ENCODE measurements around the gene LMTK3.

Gene LMTK3

DNA sequence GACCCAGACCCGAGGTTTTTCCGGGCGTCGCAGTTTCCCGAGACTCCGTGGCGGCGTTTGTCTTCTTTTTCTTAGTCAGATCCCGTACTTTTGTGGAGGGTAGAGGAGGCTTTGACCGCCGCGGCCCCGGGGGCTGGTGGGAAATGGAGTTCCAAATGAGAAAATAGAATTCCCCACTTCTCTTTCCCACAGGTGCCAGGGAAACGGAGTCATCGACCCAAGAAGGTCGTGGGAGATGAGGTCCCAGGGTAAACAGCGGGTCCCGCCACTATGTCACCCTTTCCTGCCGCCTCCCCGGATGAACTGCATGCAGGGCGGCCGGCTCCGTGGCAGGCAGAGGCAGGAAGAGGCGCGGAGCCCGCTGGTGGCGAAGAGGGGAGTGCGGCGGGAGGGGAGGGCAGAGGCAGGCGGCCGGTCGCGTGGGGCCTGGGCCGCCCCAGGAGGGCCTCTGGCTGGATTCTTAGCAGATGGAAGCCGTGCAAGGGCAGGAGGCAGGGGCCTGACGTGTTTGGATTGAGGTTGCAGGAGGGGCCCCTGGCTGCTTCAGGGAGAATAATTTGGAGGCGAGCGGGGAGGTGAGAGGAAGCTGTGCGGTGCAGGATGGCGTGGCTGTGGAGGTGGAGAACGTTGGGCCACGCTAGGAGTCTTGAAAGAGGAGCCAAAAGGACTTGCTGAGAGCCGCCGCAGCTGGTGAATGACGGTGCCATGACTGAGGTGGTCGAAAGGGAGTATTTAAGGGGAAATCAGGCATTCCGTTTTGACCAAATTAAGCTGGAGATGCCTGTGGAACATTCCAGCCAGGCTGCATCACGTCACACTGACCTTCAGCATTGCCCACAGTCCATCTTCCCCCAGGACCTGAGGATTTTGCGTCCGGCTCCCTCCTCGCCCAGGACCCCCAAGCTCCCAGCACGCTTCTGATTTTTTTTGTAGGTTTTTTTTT, 30.8 kb downstream of the LMTK3 start:
- Mint-ChIP-seq H3K4me1 (ENCODE audit: low read depth) (peaks cover 23% of the 10 kb centered on the region), H3K27ac (peak overlapping the region; percentile 76), H3K27me3 (peaks cover 27% of the 10 kb centered on the region), H3K36me3 (ENCODE audit: low read depth) (peaks cover 41% of the 10 kb centered on the region), H3K4me3 (peak overlapping the region; percentile 80), H3K9me3 (no peaks in the 10 kb centered on the region)
- intact Hi-C loops (cut with micrococcal nuclease) = no loop called here

DNA sequence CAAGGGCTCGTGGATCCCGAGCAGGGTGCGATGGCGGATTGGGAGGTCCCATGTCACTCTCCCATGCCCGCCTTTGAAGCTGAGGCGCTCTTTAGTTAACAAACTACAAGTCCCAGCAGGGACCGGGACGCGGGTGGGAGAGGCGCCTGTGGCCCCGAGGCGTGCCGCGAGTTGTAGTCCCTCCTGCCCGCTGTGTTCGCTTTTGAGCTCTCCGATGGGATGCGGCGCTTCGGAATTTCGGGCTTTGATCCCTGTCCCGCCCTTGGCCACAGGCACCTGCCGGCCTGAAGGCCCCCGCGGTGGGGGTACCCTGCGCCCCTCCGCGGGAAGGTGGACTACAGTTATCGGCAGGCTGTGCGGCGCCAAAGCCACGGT, 31.5 kb downstream of the LMTK3 start:
- Mint-ChIP-seq H3K4me3 (peak overlapping the region; percentile 80), H3K36me3 (ENCODE audit: low read depth) (peaks cover 48% of the 10 kb centered on the region), H3K4me1 (ENCODE audit: low read depth) (peaks cover 23% of the 10 kb centered on the region), H3K27ac (peak overlapping the region; percentile 76), H3K9me3 (no peaks in the 10 kb centered on the region), H3K27me3 (peaks cover 26% of the 10 kb centered on the region)
- intact Hi-C loops (cut with micrococcal nuclease) = no loop called here

DNA sequence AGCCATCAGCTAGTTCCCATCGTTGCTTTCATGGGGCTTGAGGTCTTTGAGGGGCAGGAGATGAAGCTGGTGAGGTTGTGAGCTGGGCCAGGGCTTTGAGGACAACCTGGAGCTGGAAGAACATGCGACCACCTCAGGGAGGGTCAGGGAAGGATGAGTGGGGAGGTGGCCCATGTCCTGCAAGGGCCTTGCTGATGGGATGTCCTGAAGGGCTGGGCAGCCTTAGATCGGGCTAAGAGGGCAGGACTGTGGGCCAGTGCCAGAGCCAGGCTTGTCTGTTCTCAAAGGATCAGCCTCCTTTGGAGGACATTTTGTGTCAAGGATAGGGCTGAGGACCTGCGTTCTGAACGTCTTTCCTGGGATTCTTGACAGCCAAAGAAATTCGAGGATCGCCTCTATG, 31.9 kb downstream of the LMTK3 start:
- Mint-ChIP-seq H3K9me3 (no peaks in the 10 kb centered on the region), H3K4me3 (no peak overlapping the region), H3K27me3 (peaks cover 24% of the 10 kb centered on the region), H3K36me3 (ENCODE audit: low read depth) (peaks cover 53% of the 10 kb centered on the region), H3K27ac (peak overlapping the region; percentile 76), H3K4me1 (ENCODE audit: low read depth) (peaks cover 23% of the 10 kb centered on the region)
- intact Hi-C loops (cut with micrococcal nuclease) = no loop called here

DNA sequence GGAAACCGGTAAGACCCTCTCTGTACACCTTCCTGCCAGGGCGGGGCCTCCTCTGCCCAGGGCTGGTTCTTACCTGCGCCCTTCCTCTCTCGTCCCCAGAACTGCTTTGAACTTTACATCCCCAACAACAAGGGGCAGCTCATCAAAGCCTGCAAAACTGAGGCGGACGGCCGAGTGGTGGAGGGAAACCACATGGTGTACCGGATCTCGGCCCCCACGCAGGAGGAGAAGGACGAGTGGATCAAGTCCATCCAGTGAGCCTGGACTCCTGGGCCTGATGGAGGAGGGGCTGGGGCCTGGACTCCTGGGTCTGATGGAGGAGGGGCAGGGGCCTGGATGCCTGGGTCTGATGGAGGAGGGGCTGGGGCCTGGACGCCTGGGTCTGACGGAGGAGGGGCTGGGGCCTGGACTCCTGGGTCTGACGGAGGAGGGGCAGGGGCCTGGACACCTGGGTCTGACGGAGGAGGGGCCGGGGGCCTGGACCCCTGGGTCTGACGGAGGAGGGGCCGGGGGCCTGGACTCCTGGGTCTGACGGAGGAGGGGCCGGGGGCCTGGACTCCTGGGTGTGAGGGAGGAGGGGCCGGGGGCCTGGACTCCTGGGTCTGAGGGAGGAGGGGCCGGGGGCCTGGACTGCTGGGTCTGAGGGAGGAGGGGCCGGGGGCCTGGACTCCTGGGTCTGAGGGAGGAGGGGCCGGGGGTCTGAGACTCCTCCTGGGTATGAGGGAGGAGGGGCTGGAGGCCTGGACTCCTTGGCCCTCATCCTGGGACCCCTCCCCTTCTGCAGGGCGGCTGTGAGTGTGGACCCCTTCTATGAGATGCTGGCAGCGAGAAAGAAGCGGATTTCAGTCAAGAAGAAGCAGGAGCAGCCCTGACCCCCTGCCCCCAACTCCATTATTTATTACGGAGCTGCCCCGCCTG, 33.0 kb downstream of the LMTK3 start:
- Mint-ChIP-seq H3K27me3 (peaks cover 19% of the 10 kb centered on the region), H3K36me3 (ENCODE audit: low read depth) (peaks cover 64% of the 10 kb centered on the region), H3K4me3 (no peak overlapping the region), H3K27ac (no peak overlapping the region), H3K9me3 (no peaks in the 10 kb centered on the region), H3K4me1 (ENCODE audit: low read depth) (peaks cover 31% of the 10 kb centered on the region)
- intact Hi-C loops (cut with micrococcal nuclease) = no loop called here

GRCh38 chr19:48477698-48478338, 33.8 kb downstream of the LMTK3 start:
- intact Hi-C loops (cut with micrococcal nuclease) = no loop called here
- Mint-ChIP-seq H3K27ac (no peak overlapping the region), H3K36me3 (ENCODE audit: low read depth) (peaks cover 71% of the 10 kb centered on the region), H3K27me3 (peaks cover 16% of the 10 kb centered on the region), H3K4me3 (no peak overlapping the region), H3K9me3 (no peaks in the 10 kb centered on the region), H3K4me1 (ENCODE audit: low read depth) (peaks cover 39% of the 10 kb centered on the region)

GRCh38 chr19:48477067-48477685, 34.5 kb downstream of the LMTK3 start:
- Mint-ChIP-seq H3K27ac (no peak overlapping the region), H3K4me1 (ENCODE audit: low read depth) (peaks cover 45% of the 10 kb centered on the region), H3K9me3 (no peaks in the 10 kb centered on the region), H3K36me3 (ENCODE audit: low read depth) (peaks cover 78% of the 10 kb centered on the region), H3K4me3 (no peak overlapping the region), H3K27me3 (peaks cover 16% of the 10 kb centered on the region)
- intact Hi-C loops (cut with micrococcal nuclease) = no loop called here

DNA sequence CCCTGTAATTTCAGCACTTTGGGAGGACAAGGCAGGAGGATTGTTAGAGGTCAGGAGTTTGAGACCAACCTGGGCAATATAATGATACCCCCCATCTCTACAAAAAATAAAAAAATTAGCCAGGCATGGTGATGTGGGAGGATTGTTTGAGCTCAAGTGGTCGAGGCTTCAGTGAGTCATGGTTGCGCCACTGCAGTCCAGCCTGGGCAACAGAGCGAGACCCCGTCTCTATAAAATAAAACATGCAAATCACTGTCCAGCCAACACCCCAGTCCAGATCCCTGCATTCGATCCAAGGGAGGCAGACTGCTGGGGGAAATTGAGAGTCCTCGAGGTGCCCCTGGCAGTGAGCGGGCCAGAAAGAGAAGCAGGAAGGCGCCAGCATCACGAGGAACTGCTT, 35.5 kb downstream of the LMTK3 start:
- Mint-ChIP-seq H3K27me3 (peaks cover 10% of the 10 kb centered on the region), H3K4me1 (ENCODE audit: low read depth) (peaks cover 43% of the 10 kb centered on the region), H3K27ac (no peak overlapping the region), H3K4me3 (no peak overlapping the region), H3K36me3 (ENCODE audit: low read depth) (peaks cover 88% of the 10 kb centered on the region), H3K9me3 (no peaks in the 10 kb centered on the region)
- intact Hi-C loops (cut with micrococcal nuclease) = no loop called here

DNA sequence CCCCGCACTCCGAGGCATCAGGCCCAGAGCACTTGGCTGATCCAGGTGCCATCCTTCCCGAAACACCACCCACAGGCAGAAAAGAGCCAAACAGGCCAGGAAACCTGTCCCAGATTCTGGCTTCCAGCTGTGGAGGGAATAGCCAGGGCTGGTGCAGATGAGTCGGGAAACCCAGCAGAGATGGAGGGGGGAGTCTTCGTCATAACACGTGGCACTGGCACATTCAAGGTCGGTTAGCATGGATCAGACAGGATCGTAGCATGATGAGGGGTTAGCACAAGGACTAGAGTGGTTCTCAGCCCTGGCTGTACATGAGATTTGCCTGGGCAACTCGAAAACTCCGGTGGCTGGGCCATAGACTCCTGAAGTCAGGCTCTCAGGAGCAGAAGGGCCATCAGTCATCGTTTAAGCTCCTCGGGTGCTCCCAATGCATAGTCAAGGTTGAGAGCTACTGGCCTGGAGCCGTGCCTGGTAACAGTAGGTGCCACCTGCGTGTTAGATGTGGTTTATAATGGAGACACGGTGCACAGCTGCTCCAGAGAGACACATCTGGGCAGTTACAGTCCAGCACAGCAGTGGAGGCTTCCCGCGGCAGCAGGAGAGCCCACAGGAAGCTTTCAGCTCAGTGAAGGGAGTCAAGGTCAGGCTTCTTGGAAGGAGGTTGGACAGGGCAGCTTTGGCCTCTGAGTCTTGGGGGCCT, 36.1 kb downstream of the LMTK3 start:
- no peak overlapping the region for H3K4me3 Mint-ChIP-seq
- peaks cover 3% of the 10 kb centered on the region for H3K27me3 Mint-ChIP-seq
- intact Hi-C loops (cut with micrococcal nuclease) = no loop called here
- peaks cover 94% of the 10 kb centered on the region for H3K36me3 Mint-ChIP-seq (ENCODE audit: low read depth)
- H3K4me1 Mint-ChIP-seq (ENCODE audit: low read depth) = peaks cover 43% of the 10 kb centered on the region
- H3K9me3 Mint-ChIP-seq = no peaks in the 10 kb centered on the region
- H3K27ac Mint-ChIP-seq = no peak overlapping the region

- intact Hi-C loops (cut with micrococcal nuclease) = no loop called here
- Mint-ChIP-seq H3K27ac (peak overlapping the region; percentile 9), H3K4me3 (no peak overlapping the region), H3K9me3 (no peaks in the 10 kb centered on the region), H3K4me1 (ENCODE audit: low read depth) (peaks cover 36% of the 10 kb centered on the region), H3K36me3 (ENCODE audit: low read depth) (peaks cover 93% of the 10 kb centered on the region), H3K27me3 (no peaks in the 10 kb centered on the region)
These were observed 37.5 kb downstream of the LMTK3 start for GRCh38 chr19:48474084-48474592.

DNA sequence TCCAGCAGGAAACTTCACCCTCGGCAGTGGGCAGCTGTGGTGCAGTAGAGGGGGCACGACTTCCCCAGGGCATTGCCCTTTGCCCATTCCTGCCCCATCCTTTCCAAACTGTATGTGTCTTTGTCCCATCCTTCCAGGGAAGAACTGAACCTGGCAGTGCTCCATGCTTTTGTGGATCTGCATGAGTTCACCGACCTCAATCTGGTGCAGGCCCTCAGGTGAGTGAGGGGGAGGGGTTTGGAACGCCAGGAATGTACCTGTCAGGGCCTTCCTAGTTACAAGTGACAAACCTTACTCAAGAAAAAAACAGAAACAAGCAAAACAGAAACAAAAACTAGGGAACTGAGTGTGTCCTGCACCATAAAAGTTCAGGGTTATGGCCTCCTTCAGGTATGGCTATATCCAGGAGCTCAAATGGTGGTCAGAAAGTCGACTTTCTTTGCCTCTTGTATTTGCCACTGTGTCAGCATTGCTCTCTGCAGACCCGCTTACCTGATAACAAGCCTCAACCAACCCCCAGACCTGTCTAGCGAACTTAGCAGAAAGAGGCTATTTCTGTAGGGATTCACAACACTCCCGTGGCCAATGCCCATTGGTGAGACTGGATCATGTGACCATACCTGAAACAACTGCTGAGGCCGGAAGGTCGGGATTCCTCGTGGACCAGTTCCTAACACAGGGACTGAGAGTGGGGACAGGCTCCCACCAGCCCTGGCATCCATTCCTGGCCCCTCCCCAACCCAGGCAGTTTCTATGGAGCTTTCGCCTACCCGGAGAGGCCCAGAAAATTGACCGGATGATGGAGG, 38.3 kb downstream of the LMTK3 start:
- Mint-ChIP-seq H3K4me1 (ENCODE audit: low read depth) (peaks cover 40% of the 10 kb centered on the region), H3K4me3 (no peak overlapping the region), H3K9me3 (no peaks in the 10 kb centered on the region), H3K36me3 (ENCODE audit: low read depth) (peaks cover 86% of the 10 kb centered on the region), H3K27ac (no peak overlapping the region), H3K27me3 (no peaks in the 10 kb centered on the region)
- intact Hi-C loops (cut with micrococcal nuclease) = no loop called here

- no peaks in the 10 kb centered on the region for H3K9me3 Mint-ChIP-seq
- H3K4me1 Mint-ChIP-seq (ENCODE audit: low read depth) = peaks cover 49% of the 10 kb centered on the region
- no peaks in the 10 kb centered on the region for H3K27me3 Mint-ChIP-seq
- intact Hi-C loops (cut with micrococcal nuclease) = no loop called here
- H3K36me3 Mint-ChIP-seq (ENCODE audit: low read depth) = peaks cover 70% of the 10 kb centered on the region
- H3K4me3 Mint-ChIP-seq = no peak overlapping the region
- no peak overlapping the region for H3K27ac Mint-ChIP-seq
These were observed 39.8 kb downstream of the LMTK3 start for GRCh38 chr19:48471836-48472235.

GRCh38 chr19:48470856-48471255, 40.8 kb downstream of the LMTK3 start:
- Mint-ChIP-seq H3K27me3 (no peaks in the 10 kb centered on the region), H3K4me1 (ENCODE audit: low read depth) (peaks cover 53% of the 10 kb centered on the region), H3K36me3 (ENCODE audit: low read depth) (peaks cover 60% of the 10 kb centered on the region), H3K4me3 (no peak overlapping the region), H3K27ac (no peak overlapping the region), H3K9me3 (no peaks in the 10 kb centered on the region)
- intact Hi-C loops (cut with micrococcal nuclease) = no loop called here
